HepG2 (cell line): ENCODE results near the gene ADGRF1. TPM values are rescaled to one million over a fixed set of nuclear protein-coding genes. Genes with fewer than 3 reads are reported as not detected.

Source experiments
- BHLHE40 ChIP-seq: IDR thresholded peaks from 2 replicates; pipeline ENCODE4 v1.6.1; 2011; ENCODE audit warnings: low read length, improper control_type of control experiment
- BORCS8-MEF2B ChIP-seq: sonication (generic); formaldehyde crosslinking; IDR thresholded peaks from 2 replicates; pipeline ENCODE4 v1.8.0; 2022; ENCODE audit warnings: mild to moderate bottlenecking, missing genetic modification reagents
- CSRNP1 ChIP-seq: sonication (generic); formaldehyde crosslinking; IDR thresholded peaks from 2 replicates; pipeline ENCODE4 v1.8.1; 2023; ENCODE audit warnings: mild to moderate bottlenecking, missing genetic modification reagents
- EEA1 ChIP-seq: sonication (generic); formaldehyde crosslinking; IDR thresholded peaks from 2 replicates; pipeline ENCODE4 v1.5.1; 2020; ENCODE audit warnings: mild to moderate bottlenecking, missing genetic modification reagents, borderline replicate concordance
- HNRNPK ChIP-seq: fragments of 200-400 bp; formaldehyde crosslinking; IDR thresholded peaks from 2 replicates; pipeline ENCODE4 v1.6.1; 2018; ENCODE audit warnings: low read length, low read depth, moderate library complexity, mild to moderate bottlenecking; ENCODE audit not compliant: poor library complexity, severe bottlenecking
- HNRNPL ChIP-seq: fragments of 200-400 bp; formaldehyde crosslinking; IDR thresholded peaks from 2 replicates; pipeline ENCODE4 v1.6.1; 2017; ENCODE audit warnings: mild to moderate bottlenecking, low read depth, low read length
- KAT7 ChIP-seq: IDR thresholded peaks from 2 replicates; pipeline ENCODE4 v1.6.1; 2018; ENCODE audit warnings: borderline replicate concordance, missing compliant biosample characterization
- KLF6 ChIP-seq: IDR thresholded peaks from 2 replicates; pipeline ENCODE4 v1.8.0; 2016; ENCODE audit warnings: missing biosample characterization, missing genetic modification reagents
- MAFG ChIP-seq: sonication (generic); formaldehyde crosslinking; IDR thresholded peaks from 2 replicates; pipeline ENCODE4 v1.5.1; 2020; ENCODE audit warnings: mild to moderate bottlenecking, missing genetic modification reagents
- NCOR1 ChIP-seq: fragments of 200-600 bp; sonication (generic); IDR thresholded peaks from 2 replicates; pipeline ENCODE4 v1.7.0; 2017; ENCODE audit warnings: antibody characterized with exemption, low read length, borderline replicate concordance
- RFX3 ChIP-seq: IDR thresholded peaks from 2 replicates; pipeline ENCODE4 v1.6.1; 2016; ENCODE audit warnings: missing biosample characterization, missing genetic modification reagents
- TBX2 ChIP-seq: sonication (generic); formaldehyde crosslinking; IDR thresholded peaks from 2 replicates; pipeline ENCODE4 v1.5.0; 2020; ENCODE audit warnings: missing genetic modification reagents, mild to moderate bottlenecking, borderline replicate concordance
- TEF ChIP-seq: sonication (generic); formaldehyde crosslinking; IDR thresholded peaks from 2 replicates; pipeline ENCODE4 v1.5.0; 2020; ENCODE audit warnings: missing genetic modification reagents
- TGIF2 ChIP-seq: IDR thresholded peaks from 2 replicates; pipeline ENCODE4 v1.6.1; 2016; ENCODE audit warnings: control low read depth, missing compliant biosample characterization
- ZGPAT ChIP-seq: IDR thresholded peaks from 2 replicates; pipeline ENCODE4 v1.6.1; 2016; ENCODE audit warnings: mild to moderate bottlenecking
- ZNF337 ChIP-seq: sonication (generic); formaldehyde crosslinking; IDR thresholded peaks from 2 replicates; pipeline ENCODE4 v1.5.1; 2020; ENCODE audit warnings: missing genetic modification reagents, low read depth, mild to moderate bottlenecking, borderline replicate concordance
- ZNF382 ChIP-seq: sonication (generic); formaldehyde crosslinking; IDR thresholded peaks from 2 replicates; pipeline ENCODE4 v1.5.0; 2020; ENCODE audit warnings: missing genetic modification reagents, mild to moderate bottlenecking, borderline replicate concordance
- ZNF784 ChIP-seq: sonication (generic); formaldehyde crosslinking; IDR thresholded peaks from 2 replicates; pipeline ENCODE4 v1.5.1; 2020; ENCODE audit warnings: missing genetic modification reagents, mild to moderate bottlenecking, borderline replicate concordance
- polyA plus RNA-seq, 8 experiments: library from polyadenylated mRNA; depleted of rRNA in 3 of 8; stranded (reverse) in 7 of 8; unstranded in 1 of 8; fragments of >200 nt; fragmentation: Illumina TruSeq in 4 of 8; extraction: Trizol in 4 of 8; gene quantifications; 2 replicates each; pipeline versions ENCODE4 v1.2.1 to v1.2.3, GENCODE V29; 2011 to 2016; ENCODE audit warnings: low read depth in 4 of 8, missing spikeins in 1 of 8, mixed read lengths in 1 of 8; ENCODE audit not compliant: insufficient read depth in 1 of 8
- total RNA-seq, 5 experiments: library from RNA; depleted of rRNA; stranded (reverse); fragments of >200 nt; fragmentation: Illumina TruSeq; extraction: Trizol; gene quantifications; 2 replicates each; pipeline ENCODE4 v1.2.3, GENCODE V29; 2016; ENCODE audit warnings: low read depth in 1 of 5
- TF ChIP-seq, protein P1 (sequence below): sonication (generic); formaldehyde crosslinking; IDR thresholded peaks from 2 replicates; pipeline ENCODE4 v1.5.0; 2020; ENCODE audit warnings: mild to moderate bottlenecking, missing genetic modification reagents

Gene ADGRF1
- total and polyA plus RNA-seq, 2 of the 13 experiments (the other 11 are each of a cell fraction or from before 2014, with no cell fraction given), result not detected

GRCh38 chr6:47075741-47076421, 33.7 kb upstream of the ADGRF1 start (continued):
- TF ChIP-seq ZNF337 (no peak), KAT7 (CRISPR knock-in tag) (peak; percentile 65), BHLHE40 (0 out of 2 replicates have a peak, but pooled peaks have one; percentile 2), MAFG (CRISPR knock-in tag) (no peak), TBX2 (CRISPR knock-in tag) (peak; percentile 96), ZNF784 (CRISPR knock-in tag) (peak; percentile 58; the same call in 1 of the 2 replicates), KLF6 (CRISPR knock-in tag) (no peak), CSRNP1 (CRISPR knock-in tag) (no peak), ZGPAT (CRISPR knock-in tag) (peak; percentile 88), TGIF2 (peak; percentile 53; the same call in 1 of the 2 replicates), EEA1 (no peak), HNRNPK (no peak), BORCS8-MEF2B (CRISPR knock-in tag) (peak; percentile 33; the same call in 1 of the 2 replicates), ZNF382 (no peak), NCOR1 (peak; percentile 98), TEF (no peak; the same call in 1 of the 2 replicates), RFX3 (CRISPR knock-in tag) (no peak), HNRNPL (no peak)
- TF ChIP-seq, protein P1, sequence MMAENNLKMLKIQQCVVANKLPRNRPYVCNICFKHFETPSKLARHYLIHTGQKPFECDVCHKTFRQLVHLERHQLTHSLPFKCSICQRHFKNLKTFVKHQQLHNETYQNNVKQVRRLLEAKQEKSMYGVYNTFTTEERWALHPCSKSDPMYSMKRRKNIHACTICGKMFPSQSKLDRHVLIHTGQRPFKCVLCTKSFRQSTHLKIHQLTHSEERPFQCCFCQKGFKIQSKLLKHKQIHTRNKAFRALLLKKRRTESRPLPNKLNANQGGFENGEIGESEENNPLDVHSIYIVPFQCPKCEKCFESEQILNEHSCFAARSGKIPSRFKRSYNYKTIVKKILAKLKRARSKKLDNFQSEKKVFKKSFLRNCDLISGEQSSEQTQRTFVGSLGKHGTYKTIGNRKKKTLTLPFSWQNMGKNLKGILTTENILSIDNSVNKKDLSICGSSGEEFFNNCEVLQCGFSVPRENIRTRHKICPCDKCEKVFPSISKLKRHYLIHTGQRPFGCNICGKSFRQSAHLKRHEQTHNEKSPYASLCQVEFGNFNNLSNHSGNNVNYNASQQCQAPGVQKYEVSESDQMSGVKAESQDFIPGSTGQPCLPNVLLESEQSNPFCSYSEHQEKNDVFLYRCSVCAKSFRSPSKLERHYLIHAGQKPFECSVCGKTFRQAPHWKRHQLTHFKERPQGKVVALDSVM (CRISPR knock-in tag), result no peak
